GM21528 (cell line): ENCODE results near the gene STPG4.
A peak's percentile ranks its signal among the peaks of the same experiment; 100 is the strongest.

Experiments
- ATAC-seq: cut with Tn5 transposase; IDR thresholded peaks from one replicate; pipeline ENCODE4 v1.9.1; 2021; ENCODE audit warnings: mild to moderate bottlenecking, moderate library complexity; ENCODE audit not compliant: unreplicated experiment, low FRiP score

Gene STPG4

DNA sequence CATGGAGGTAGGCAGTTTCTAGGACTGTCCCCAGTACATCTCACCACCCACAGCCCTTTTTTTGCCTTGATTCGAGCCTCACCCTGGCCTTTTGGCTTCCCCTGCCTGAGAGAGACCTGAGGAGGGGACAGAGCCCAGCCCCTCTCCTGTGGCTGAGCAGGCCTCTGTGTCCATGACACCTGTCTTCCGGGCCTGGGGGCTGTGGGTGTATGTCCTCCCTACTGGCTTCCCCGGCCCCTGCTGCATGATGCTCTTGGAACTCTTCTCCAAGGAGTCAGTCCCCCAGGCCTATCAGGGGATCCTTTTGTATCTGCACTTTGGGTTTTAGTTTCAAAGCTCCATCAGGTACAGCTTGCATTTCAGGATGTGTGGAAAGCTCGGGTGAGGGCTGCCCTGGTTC, 80.4 kb downstream of the STPG4 start:
- ATAC-seq, result no peak

DNA sequence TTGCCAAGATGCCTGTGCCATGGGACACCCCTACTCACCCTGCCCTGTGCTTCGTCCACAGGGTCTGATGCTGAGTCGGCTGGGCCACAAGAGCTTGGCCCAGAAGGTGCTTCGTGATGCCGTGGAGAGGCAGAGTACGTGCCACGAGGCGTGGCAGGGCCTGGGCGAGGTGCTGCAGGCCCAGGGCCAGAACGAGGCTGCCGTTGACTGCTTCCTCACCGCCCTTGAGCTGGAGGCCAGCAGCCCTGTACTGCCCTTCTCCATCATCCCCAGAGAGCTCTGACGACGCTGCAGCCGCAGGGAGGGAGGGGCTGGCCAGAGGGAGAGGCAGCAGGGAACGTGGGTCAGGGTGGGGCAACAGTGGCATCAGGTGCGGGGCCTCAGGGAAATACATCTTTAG, 81.5 kb downstream of the STPG4 start:
- ATAC-seq, result no peak

DNA sequence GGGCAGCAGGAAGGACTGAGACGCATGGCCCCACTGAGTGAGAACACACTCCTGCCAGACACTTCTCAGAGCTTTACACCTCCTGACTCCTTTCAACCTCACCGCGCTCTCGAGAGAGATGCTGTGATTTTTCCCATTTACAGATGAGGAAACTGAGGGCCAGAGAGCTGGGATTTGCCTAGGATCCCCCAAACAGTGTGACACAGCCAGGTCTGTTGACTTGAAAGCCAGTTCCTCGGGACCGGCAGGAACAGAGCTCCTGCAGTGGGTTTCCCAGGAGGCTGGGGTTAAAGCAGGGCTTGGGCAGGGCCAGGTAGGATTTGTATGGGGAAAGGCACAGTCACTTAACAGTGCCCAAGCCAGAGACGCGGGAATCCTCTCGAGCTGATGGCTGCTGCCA, 81.9 kb downstream of the STPG4 start:
- ATAC-seq, result no peak

DNA sequence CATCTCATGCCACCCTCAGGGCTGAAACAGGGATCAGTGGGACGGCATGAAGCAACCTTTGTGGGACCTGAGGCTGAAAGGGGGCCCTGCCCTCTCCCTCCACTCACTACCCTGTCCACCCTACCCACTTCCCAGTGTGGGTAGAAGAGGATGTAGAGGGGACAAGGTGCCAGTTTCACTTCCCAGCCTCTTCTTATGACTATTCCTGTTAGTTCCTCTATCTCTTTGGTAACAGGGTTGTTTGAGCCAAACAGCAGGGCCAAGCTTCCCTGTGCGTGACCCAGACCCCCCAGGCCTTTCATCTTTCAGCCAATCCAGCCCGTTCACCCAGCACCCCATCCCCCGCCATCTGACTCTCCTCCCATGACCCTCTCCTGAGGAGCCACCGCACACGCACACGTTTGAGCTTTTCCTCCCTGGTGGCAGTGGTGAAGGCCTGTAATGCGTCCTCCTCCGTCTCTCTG, 82.3 kb downstream of the STPG4 start:
- ATAC-seq, result no peak

DNA sequence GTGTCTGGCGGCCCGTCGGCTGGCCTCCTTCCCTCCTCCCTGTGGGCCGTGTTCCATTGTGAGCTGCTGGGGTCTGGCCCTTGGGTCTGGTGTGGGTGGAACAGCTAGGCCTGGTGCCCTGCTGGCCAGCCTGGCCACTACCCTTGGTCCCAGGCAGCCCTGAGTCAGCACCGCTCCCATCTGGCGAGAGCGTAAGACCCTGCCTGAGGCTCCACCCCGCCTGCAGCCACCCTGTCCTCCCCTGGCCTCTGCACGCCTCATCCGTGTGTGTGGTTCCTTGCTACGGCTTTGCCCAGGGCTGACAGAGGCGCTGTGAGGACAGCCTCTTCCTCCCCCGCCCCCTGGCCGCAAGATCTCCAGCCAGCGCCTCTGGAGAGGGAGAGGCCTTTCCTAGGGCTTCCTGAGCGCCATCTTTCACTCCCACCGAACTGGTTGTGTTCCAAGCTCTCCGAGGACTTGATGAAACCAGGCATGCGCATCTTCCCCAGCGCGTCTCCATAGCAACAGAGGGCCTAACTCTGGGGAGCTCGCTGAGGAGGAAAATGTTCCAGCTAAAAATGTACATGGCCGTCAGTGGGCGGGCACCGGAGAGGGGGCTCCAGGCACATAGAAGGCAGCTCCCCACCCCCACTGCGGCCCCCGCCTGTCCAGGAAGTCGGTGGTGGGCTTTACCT, 83.0 kb downstream of the STPG4 start:
- ATAC-seq, result no peak

DNA sequence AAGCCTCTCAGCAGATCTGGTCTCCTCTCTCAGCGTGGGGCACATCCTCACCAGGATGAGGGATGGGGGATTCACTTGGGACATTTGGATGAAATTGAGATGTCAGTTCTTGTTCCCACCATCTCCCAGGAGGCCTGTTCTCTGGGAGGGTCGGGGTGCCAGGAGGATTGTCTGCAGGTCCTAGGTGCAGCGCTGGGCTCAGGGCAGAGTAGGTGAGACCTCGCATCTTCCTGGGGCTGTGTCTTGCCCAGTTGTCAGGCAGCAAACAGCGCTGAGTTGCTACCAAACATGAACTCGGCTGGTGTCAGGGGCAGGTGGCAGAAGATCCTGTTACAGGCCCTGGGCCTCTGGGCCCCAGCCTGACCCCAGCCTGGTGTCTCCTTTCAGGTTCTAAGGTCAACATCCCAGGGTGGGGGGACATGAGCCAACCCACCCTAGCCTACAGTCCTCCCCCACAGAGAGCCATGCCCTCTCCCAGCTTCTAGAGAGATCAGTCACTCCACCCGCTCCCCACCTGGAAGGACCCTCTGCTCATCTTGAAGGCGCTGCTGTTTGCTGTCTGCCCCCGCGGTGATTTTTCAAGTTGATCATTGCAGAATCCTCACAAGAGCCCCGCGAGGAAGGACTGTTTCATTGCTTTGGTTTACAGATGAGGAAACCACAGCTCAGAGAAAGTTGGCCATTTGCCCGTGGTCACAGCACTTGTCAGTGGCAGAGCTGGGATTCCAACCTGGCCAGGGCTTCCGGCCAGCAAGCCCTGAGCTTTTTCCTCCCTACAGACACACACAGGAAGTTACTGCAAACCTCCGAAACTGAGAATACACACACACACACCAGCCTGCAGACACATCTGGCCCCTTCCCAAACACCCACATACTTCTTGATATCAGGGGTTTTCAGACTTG, 83.9 kb downstream of the STPG4 start:
- ATAC-seq, result peak; percentile 79

DNA sequence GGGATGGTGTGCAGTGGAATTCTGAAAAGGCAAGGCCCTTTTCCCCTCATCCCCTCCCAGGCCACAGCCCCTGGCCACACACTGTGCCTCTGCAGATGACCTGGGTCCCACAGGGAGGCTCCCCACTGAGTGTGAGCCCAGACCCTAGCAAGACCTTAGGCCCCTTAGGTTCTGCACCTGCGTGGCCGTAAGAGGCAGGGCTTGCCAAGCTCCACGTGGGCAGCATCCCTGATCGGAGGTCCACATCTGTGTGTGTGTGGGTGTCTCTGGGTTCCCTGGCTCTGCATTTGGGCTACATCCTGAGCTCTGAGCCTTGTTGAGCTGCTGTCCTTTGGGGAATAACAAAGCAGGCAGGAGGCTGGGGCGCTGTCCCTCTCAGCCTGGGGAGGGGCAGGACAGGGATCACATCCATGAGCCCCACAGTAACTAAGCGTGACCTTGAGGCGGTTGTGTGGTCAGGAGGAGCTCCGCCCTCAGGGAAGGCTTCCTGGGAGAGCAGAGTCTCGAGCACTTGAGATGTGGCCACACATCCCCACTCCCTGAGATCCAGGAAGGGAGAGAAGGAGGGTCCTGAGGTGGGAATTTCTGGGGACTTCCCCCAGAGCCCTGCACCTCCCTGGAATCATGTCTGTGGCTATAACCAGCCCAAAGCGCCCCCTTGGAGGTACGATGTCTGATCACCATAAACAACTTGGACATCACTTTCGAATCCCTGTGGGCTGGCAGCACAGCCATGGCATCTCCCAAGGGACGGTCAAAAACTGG, 84.8 kb downstream of the STPG4 start:
- ATAC-seq, result no peak

DNA sequence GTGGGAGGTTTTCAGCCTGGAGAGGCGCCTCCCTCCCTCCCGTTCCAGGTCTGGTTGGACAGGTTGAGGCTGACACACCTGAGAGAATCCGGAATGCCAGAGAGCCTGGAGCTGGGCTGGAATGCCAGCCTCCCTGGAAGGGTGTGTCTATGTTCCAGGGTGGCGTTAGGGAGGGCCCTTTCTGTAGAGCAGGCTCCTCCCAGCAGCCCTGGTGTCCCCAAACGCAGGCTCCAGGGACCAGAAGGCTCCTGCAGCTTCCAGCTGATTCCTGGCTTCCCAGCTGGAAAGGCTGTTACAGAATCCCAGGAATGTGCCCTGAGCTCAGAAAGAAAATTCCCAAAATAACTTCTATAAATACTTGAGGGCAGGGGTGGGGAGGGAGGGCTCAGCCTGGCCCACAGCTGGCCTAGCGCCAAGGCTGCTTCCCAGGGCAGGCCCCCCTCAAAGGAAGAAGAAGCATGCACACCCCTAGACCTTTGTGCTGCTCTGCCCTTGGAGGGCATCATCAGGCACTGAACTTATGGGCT, 85.4 kb downstream of the STPG4 start:
- no peak for ATAC-seq

DNA sequence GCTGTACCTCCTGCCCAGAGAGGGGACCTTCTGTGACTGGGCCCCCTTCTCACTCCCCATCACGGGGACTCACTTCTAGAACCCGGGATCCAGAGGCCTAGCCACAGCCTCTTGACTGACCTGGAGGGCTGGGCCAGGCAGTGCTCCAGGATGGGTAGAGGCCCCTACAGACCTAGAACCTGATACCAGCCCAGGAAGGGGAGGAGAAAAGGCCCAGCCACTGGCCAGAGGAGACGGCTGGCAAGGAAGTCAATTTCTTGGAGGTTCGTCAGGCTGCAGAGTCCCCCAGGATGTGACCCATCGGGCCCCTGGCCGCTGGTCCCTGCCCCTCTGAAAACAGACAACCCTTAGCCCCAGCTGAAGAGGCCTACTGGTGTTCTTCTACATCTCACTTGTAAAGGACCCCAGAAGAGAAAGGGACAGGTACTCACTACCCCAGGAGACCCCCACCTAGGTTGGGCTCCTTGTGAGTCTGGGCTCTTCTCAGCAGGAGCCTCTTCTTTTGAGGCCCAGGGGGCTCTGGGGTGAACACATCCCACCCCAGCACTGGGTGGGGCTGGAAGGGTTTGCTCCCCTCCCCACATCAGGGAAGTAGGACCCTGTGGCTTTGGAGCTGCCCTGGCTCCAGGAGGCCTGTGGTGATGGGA, 86.0 kb downstream of the STPG4 start:
- no peak for ATAC-seq

DNA sequence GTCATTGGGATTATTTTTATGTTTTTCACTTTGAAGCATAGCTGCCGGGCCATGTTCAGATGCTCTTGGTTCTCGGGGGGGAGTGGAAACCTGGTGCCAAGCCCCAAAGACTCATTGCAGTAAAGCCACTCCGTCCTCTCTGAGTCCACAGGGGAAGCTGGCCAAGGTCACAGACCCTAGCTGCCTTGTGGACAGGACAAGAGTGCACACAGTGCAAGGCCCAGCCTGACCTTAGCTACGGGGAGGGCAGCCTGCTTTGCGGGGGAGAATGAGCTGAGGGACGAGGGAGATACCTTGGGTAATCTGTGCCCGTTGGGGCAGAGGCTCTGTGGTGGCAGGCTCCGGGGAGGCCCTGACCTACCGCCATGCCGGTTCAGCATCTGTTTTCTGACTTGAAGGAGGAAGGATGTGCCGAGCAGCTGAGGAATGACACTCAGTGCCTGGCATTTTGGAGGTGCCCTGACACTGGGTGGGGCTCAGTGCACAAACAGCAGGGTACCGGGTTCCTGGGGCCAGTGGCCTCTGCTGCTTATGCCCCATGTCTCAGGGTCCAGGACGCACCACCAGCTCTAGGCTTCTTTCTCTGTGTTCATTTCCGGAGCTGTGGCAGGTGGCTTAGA, 87.2 kb downstream of the STPG4 start:
- ATAC-seq, result no peak

DNA sequence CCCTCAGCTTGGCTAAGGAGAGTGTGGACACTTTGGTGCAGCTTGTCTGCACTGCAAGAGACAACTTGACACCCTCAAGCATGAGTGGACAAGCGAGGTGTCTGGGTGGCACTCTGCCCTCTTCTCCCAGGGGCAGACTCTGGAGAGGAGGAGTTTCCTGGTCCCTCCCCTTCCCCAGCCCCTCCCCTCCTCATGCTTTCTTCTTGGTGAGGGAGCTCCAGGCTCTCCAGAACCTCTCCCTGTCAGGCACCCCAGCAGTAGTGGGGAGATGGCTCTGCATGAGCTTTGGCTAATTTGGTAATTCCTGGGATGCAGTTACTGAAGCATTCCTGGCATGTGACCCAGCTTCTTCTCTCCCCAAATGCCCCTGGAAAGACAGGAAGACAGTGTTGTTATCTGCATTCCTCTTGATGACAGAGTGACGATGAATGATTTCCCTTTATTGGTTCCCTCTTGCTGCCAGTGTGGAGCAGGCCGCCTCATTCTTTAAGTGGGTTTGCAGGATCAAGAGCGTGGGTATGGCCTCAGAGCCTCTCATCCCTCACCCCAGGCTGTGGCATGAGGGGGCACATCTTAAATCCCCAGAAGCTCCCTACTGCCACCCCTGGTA, 89.2 kb downstream of the STPG4 start:
- no peak for ATAC-seq

DNA sequence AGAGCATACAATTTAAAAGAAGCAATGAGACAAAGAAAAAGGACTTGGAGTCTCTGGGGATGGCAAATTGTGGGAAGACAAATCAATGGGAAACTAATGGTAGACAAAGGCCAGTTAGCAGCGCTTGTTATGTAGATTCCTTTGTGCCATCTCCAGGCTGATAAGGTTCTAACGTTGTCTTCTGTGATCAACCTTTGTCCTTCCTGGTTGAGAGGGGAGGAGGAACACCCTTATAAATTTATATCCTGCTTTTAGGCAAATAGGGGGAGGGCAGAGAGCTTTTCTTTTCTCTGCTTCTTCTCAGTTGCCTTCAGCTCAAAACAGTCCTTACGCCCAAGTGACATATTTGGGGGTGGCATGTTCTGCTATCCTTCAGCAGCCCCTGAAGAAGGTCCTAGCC, 89.8 kb downstream of the STPG4 start:
- ATAC-seq, result no peak

DNA sequence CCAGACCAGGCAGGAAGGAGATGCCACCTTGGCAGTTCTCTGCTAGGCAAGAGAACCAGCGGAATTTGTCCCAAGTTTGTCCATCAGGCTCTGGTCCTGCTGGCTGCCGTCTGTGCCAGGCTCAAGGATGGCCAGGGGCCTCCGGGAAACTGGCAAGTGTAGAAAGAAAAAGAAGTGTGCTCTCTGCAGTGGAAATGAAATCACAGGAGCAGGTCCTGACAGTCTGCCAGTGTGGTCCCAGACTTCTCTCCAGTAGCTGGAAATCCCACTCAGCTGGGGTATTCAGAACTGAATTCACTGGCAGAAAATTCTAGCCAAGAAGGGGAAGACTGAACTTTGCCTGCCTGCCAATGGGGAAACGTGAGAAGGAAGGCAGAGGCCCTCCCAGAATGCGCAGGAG, 91.0 kb downstream of the STPG4 start:
- no peak for ATAC-seq

DNA sequence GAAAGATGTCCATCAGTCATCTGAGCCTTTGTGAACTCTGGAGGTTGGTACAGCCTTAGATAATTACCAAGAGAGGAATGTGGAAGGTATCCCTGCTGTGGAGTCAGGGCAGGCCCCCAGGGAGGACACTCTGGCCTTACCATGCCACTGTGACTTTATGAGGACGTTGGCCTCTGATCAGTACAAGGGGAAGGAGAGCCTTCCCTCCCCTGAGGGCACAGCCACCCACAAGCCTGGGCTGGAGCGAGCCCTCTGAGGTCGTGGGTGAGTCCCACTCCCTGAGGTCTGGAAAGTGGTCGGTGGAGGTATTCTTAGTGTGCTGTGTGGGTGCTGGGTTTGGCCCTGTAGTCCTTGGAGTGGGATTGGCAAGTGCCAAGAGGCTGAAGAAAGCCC, 91.6 kb downstream of the STPG4 start:
- no peak for ATAC-seq

DNA sequence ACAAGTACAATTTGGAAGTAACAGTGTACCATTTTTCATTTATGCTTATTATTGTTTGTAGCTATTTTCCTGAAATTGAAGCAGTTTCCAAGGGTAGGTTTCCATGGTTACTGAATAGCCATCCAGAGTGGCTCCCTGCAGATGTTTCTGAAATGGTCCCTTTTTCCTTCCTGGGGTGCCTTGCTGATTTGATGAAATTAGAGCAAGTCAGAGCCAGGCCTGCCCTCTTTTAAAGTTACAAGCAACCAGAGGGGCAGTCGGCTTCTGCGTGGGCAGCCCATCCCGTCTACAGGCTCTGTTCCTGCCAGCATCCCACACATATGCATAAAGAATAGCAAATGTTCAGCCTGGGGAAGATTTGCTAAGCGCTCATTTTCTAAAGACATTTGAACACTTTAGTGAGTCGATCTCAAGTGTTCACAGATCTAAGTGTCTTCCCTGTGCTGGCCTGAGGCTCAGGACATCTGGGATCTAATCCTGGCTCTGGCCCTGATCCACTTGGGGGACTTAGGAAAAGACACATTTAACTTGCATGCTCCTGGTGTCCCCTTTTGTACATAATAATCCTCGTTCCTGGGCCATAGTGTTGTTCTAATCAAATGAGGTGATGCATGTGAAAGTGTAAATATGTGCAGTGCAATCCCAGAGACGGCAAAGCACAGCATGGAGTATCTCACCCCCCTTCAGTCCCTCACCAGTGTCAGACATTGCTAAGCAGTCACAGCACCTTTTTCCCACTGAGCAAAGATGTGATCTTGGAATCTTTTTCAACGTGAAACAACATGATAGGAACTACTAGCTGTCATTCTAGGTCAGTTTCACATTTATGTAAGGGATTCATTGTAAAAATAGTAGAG, 92.2 kb downstream of the STPG4 start:
- no peak for ATAC-seq

DNA sequence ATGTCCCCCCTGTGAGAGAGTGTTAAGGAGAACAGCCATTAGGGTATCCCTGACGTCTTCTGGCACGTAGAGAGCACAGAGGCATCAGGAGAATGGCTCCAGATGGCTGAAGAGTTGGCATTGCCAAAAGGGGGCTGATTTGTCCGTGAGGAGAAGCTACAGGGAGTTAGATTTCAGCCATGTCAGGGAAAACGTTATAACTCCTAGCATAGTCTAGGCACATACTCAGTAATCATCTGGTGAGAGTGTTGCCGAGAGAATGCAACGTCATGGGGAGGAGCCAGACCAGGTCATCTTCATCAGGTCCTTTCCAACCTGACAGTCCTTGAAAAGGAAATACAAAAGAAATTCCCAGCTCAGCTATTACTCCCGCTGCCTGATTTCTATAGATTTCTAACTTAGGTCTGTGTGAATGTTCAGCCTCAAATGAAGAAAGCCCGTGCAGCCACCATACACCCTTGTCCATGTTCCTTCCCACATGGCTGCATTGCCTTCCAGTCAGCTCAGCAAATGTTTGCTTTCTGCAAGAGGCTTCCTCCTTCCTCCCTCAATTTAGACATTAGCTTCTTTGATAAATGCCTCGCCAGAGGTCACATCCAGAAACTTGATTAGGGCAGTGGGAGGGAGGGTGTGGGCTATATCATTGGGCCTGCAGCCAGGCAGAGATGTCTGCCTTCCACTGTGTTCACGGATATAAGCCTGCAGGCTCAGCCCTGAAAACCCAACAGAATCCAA, 93.0 kb downstream of the STPG4 start:
- no peak for ATAC-seq

DNA sequence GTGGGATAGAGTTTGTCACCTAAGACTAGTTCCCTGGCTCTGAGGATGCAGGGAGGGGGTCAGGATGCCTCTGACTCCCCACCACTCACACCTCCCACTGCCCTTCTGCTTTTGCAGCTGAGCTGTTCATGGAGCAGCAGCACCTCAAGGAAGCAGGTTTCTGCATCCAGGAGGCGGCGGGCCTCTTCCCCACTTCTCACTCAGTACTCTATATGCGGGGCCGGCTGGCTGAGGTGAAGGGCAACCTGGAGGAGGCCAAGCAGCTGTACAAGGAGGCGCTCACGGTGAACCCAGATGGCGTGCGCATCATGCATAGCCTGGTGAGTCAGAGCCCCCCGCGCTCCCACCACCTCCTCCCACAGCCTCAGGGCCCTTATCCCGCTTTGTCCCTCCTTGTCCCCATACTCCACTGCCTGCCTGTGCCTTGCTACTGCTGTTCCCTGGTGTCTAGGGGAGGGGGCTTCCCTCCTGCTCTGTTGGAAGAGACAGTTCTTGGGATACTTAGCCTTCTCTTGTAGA, 94.4 kb downstream of the STPG4 start:
- no peak for ATAC-seq
